NB4 (cell line): ENCODE data around the gene IL18BP.

ENCODE experiments used
- CTCF ChIP-seq: IDR thresholded peaks from one replicate; pipeline ENCODE4 v1.5.1; 2012; ENCODE audit warnings: low read depth, low read length
- POLR2A ChIP-seq: IDR thresholded peaks from 2 replicates; pipeline ENCODE4 v1.6.1; 2011; ENCODE audit warnings: mild to moderate bottlenecking; ENCODE audit not compliant: insufficient read length; ENCODE audit errors: extremely low read depth

- no peak for TF ChIP-seq POLR2A
- TF ChIP-seq CTCF: no peak
These were observed 49.7 kb upstream of the IL18BP start for GRCh38 chr11:71949034-71949433.
